RKO (cell line): ENCODE data around the gene CNTRL.
A peak's percentile ranks its signal among the peaks of the same experiment; 100 is the strongest.
"Not testable (repeated sequence)": the region's sequence is repeated elsewhere in the genome, so short reads cannot be mapped to it uniquely, and the experiment has no call there.

Experiments used
- DNase-seq: peaks from one replicate; pipeline ENCODE4 v3.0.0-alpha.2; 2016; ENCODE audit warnings: low spot score

Gene CNTRL

GRCh38 chr9:121135642-121136041, 60.9 kb downstream of the CNTRL start:
- DNase-seq = no peak

GRCh38 chr9:121138561-121138960, 63.8 kb downstream of the CNTRL start:
- DNase-seq = no peak

- no peak for DNase-seq
These were observed 64.2 kb downstream of the CNTRL start for GRCh38 chr9:121138973-121139372.

- no peak for DNase-seq
These were observed 65.4 kb downstream of the CNTRL start for GRCh38 chr9:121140162-121140561.

- no peak for DNase-seq
These were observed 66.6 kb downstream of the CNTRL start for GRCh38 chr9:121141306-121141705.

GRCh38 chr9:121141706-121142105, 67.0 kb downstream of the CNTRL start:
- DNase-seq = no peak

GRCh38 chr9:121143771-121144170, 69.0 kb downstream of the CNTRL start:
- no peak for DNase-seq

GRCh38 chr9:121144482-121144881, 69.7 kb downstream of the CNTRL start:
- no peak for DNase-seq

GRCh38 chr9:121150188-121150587, 75.4 kb downstream of the CNTRL start:
- no peak for DNase-seq

- no peak for DNase-seq
These were observed 78.9 kb downstream of the CNTRL start for GRCh38 chr9:121153642-121154041.

GRCh38 chr9:121154782-121155181, 80.0 kb downstream of the CNTRL start:
- DNase-seq = no peak

- no peak for DNase-seq
These were observed 81.5 kb downstream of the CNTRL start for GRCh38 chr9:121156263-121156731.

GRCh38 chr9:121157939-121158338, 83.2 kb downstream of the CNTRL start:
- no peak for DNase-seq

- DNase-seq = no peak
These were observed 85.3 kb downstream of the CNTRL start for GRCh38 chr9:121160025-121160424.

GRCh38 chr9:121168052-121168451, 93.3 kb downstream of the CNTRL start:
- DNase-seq = no peak

- DNase-seq = peak; percentile 61
These were observed 94.4 kb downstream of the CNTRL start for GRCh38 chr9:121169094-121169601.

GRCh38 chr9:121171236-121171635, 96.5 kb downstream of the CNTRL start:
- DNase-seq = no peak

GRCh38 chr9:121172726-121173487, 98.2 kb downstream of the CNTRL start:
- no peak for DNase-seq

GRCh38 chr9:121173501-121173900, 98.7 kb downstream of the CNTRL start:
- DNase-seq = no peak

- DNase-seq = no peak
These were observed 104.1 kb downstream of the CNTRL start for GRCh38 chr9:121178676-121179372.

- not testable (repeated sequence) for DNase-seq
These were observed 104.6 kb downstream of the CNTRL start for GRCh38 chr9:121179373-121179721.

- no peak for DNase-seq
These were observed 105.4 kb downstream of the CNTRL start for GRCh38 chr9:121179930-121180681.
